Neural crest cell (in vitro differentiated cells): ENCODE data around the gene C3orf52. TPM values are rescaled to one million over a fixed set of nuclear protein-coding genes. Genes with fewer than 3 reads are reported as not detected.

Source experiments
- DNase-seq: peaks from one replicate; pipeline ENCODE4 v3.0.0; 2021; ENCODE audit warnings: low read depth, mixed read lengths, low spot score
- H3K27ac Mint-ChIP-seq: one replicate; pipeline ENCODE4 v1.8.0; 2021; ENCODE audit warnings: mild to moderate bottlenecking, mixed read lengths; ENCODE audit not compliant: unreplicated experiment
- H3K27me3 Mint-ChIP-seq: 2 replicates; pipeline ENCODE4 v1.8.0; 2021; ENCODE audit warnings: low read depth, mild to moderate bottlenecking, mixed read lengths
- H3K36me3 Mint-ChIP-seq: 2 replicates; pipeline ENCODE4 v1.8.0; 2021; ENCODE audit warnings: low read depth, mild to moderate bottlenecking, mixed read lengths
- H3K4me1 Mint-ChIP-seq: 2 replicates; pipeline ENCODE4 v1.8.0; 2021; ENCODE audit warnings: mixed read lengths
- H3K4me3 Mint-ChIP-seq: one replicate; pipeline ENCODE4 v1.8.0; 2021; ENCODE audit warnings: mild to moderate bottlenecking, mixed read lengths
- H3K9me3 Mint-ChIP-seq: 2 replicates; pipeline ENCODE4 v1.8.0; 2021; ENCODE audit warnings: mixed read lengths
- CTCF ChIP-seq: fragments of 200-600 bp; sonication (generic); conservative IDR thresholded peaks from 2 replicates; pipeline ENCODE4 v1.5.0; 2021; ENCODE audit warnings: antibody characterized with exemption, mild to moderate bottlenecking
- total RNA-seq: library from RNA; stranded (reverse); gene quantifications from 2 replicates; pipeline ENCODE4 v1.2.1, GENCODE V29; 2021

The C3orf52 gene
- total RNA-seq, 1 donor from 2014 or later, result 22.5 TPM

- H3K4me1 Mint-ChIP-seq, result peaks cover 32% of the 10 kb centered on the region
- H3K27ac Mint-ChIP-seq, result no peak overlapping the region
- no peak overlapping the region for H3K4me3 Mint-ChIP-seq
- no peak for TF ChIP-seq CTCF
- H3K36me3 Mint-ChIP-seq, result no peaks in the 10 kb centered on the region
- DNase-seq, result no peak
- no peaks in the 10 kb centered on the region for H3K9me3 Mint-ChIP-seq
- H3K27me3 Mint-ChIP-seq, result no peaks in the 10 kb centered on the region
Measured at GRCh38 chr3:112137781-112138180, 51.6 kb downstream of the C3orf52 start.

DNA sequence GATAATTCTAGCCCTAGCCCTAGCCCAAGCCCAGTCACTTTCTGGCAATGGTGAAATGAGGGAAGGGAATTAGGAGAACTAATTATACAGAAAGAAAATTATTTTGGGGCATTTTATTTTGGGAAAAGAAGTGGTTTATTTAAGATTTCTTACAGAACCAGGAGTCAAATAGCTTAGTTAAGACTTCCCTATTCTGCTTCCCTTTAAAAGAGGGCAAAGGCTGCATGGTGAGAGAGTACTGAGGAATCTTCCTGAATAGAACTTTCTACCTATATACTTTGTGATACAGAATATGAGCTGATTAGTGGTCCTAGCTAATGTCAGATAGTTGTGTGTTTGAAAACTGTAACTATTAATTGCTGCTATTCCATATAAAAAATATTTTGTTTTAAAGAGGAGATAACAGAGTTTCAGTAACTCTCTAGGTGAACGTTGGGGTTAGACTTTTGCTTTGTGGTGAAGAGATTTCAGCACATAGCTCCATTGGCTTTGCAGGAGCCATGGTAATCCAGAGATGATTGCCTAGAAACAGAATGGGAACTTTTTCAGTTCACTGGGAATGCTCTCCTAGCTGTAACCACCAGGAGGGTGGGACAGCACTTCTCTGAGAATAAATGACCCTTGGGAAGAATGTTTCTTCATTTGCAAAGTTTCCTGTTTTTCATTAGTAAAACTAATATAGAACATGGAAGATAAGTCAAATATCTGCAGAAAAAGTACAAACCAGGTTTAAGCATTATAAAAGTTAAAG lies 52.2 kb downstream of the C3orf52 start:
- Mint-ChIP-seq H3K9me3 (peaks cover 3% of the 10 kb centered on the region), H3K36me3 (peaks cover 3% of the 10 kb centered on the region), H3K27me3 (no peaks in the 10 kb centered on the region), H3K4me3 (no peak overlapping the region), H3K4me1 (peaks cover 32% of the 10 kb centered on the region), H3K27ac (no peak overlapping the region)
- no peak for DNase-seq
- no peak for TF ChIP-seq CTCF

GRCh38 chr3:112140584-112140983 lies 54.4 kb downstream of the C3orf52 start:
- no peak for TF ChIP-seq CTCF
- no peaks in the 10 kb centered on the region for H3K27me3 Mint-ChIP-seq
- no peak for DNase-seq
- no peak overlapping the region for H3K27ac Mint-ChIP-seq
- no peak overlapping the region for H3K4me3 Mint-ChIP-seq
- peaks cover 30% of the 10 kb centered on the region for H3K4me1 Mint-ChIP-seq
- H3K36me3 Mint-ChIP-seq, result peaks cover 17% of the 10 kb centered on the region
- H3K9me3 Mint-ChIP-seq, result peaks cover 12% of the 10 kb centered on the region

DNA sequence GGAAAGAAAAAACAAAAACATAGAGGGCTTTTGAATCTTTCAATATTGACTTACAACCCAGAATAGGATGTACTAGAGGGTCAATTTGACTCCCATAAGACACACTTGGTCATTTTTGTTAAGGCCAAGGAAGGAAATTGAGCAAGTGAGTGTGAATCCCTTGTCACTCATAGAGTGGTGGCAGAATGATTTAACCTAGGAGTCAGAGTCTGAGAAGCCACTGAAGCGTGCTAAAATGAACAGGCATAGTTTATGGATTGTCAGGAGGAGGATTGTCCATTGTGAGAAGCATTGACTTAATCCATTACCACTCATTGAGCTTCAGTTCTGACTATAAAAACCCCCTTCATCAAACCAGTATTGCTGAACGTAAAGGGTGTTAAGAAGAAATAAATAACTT lies 55.1 kb downstream of the C3orf52 start:
- Mint-ChIP-seq H3K27me3 (no peaks in the 10 kb centered on the region), H3K4me1 (peaks cover 23% of the 10 kb centered on the region), H3K27ac (no peak overlapping the region), H3K4me3 (no peak overlapping the region), H3K9me3 (peaks cover 15% of the 10 kb centered on the region), H3K36me3 (peaks cover 24% of the 10 kb centered on the region)
- DNase-seq, result no peak
- no peak for TF ChIP-seq CTCF

GRCh38 chr3:112143251-112143650 lies 57.1 kb downstream of the C3orf52 start:
- Mint-ChIP-seq H3K4me3 (no peak overlapping the region), H3K27ac (no peak overlapping the region), H3K4me1 (peaks cover 5% of the 10 kb centered on the region), H3K27me3 (no peaks in the 10 kb centered on the region), H3K9me3 (peaks cover 24% of the 10 kb centered on the region), H3K36me3 (peaks cover 40% of the 10 kb centered on the region)
- DNase-seq, result no peak
- no peak for TF ChIP-seq CTCF
